ENCODE results near the gene EXOG.
"Not testable (repeated sequence)": the region's sequence is repeated elsewhere in the genome, so short reads cannot be mapped to it uniquely, and the experiment has no call there.

The EXOG gene

GRCh38 chr3:38565339-38566214, 69.4 kb downstream of the EXOG start:
- DNase-seq: no peak

- DNase-seq: no peak
Observed at GRCh38 chr3:38566215-38566528, 70.0 kb downstream of the EXOG start.

GRCh38 chr3:38566794-38567193, 70.7 kb downstream of the EXOG start:
- not testable (repeated sequence) for DNase-seq

- DNase-seq: no peak
Observed at GRCh38 chr3:38567498-38567897, 71.4 kb downstream of the EXOG start.

GRCh38 chr3:38573111-38573510, 77.0 kb downstream of the EXOG start:
- no peak for DNase-seq

GRCh38 chr3:38573556-38573955, 77.4 kb downstream of the EXOG start:
- DNase-seq: no peak

- DNase-seq: no peak
Observed at GRCh38 chr3:38574411-38575278, 78.5 kb downstream of the EXOG start.

- DNase-seq: no peak
Observed at GRCh38 chr3:38575279-38575843, 79.2 kb downstream of the EXOG start.
